Testis (tissue), 3 donors: ENCODE data around the gene A4GNT. TPM values are rescaled to one million over a fixed set of nuclear protein-coding genes. Genes with fewer than 3 reads are reported as not detected.

Source experiments
- DNase-seq: peaks from one replicate; pipeline ENCODE4 v3.0.0-alpha.2; 2019
- H3K27ac ChIP-seq, 2 donors: fragments of 200-600 bp; sonication (generic); one replicate each; pipeline ENCODE4 v1.5.1; 2019
- H3K27me3 ChIP-seq: fragments of 200-600 bp; sonication (generic); one replicate; pipeline ENCODE4 v1.5.1; 2019
- H3K36me3 ChIP-seq: fragments of 200-600 bp; sonication (generic); one replicate; pipeline ENCODE4 v1.5.1; 2017; ENCODE audit warnings: low read depth; ENCODE audit errors: missing control alignments
- H3K4me1 ChIP-seq: fragments of 200-600 bp; sonication (generic); one replicate; pipeline ENCODE4 v1.5.1; 2019
- H3K4me3 ChIP-seq, 2 donors: fragments of 200-600 bp; sonication (generic); one replicate each; pipeline ENCODE4 v1.5.1; 2017 to 2019
- H3K9me3 ChIP-seq: fragments of 200-600 bp; sonication (generic); one replicate; pipeline ENCODE4 v1.5.1; 2017
- CTCF ChIP-seq, 3 experiments: fragments of 450-650 bp in 2 of 3; fragments of 200-600 bp in 1 of 3; sonication (generic) in 1 of 3; IDR thresholded peaks; one replicate each; pipeline ENCODE4 v1.5.1; 2016 to 2019; ENCODE audit warnings: antibody characterized with exemption in 3 of 3, mild to moderate bottlenecking in 2 of 3, moderate library complexity in 1 of 3
- POLR2A ChIP-seq: fragments of 450-650 bp; IDR thresholded peaks from one replicate; pipeline ENCODE4 v1.6.1; 2017; ENCODE audit warnings: antibody characterized with exemption, mild to moderate bottlenecking, moderate library complexity
- WGBS, 2 donors: methylation state at CpG; one replicate each; pipeline ENCODE4 v1.1.5; 2018; 5-methylcytosine and 5-hydroxymethylcytosine counted together
- intact Hi-C: fragments of 100-400 bp; cut with DNase I; formaldehyde crosslinking; loops from one replicate; pipeline ENCODE4 v1.15.1; 2023; ENCODE audit warnings: low total_unique reads
- polyA plus RNA-seq: library from polyadenylated mRNA; stranded (reverse); fragments of 350-450 nt; fragmentation: Illumina TruSeq; extraction: RNeasy Lipid Tissue Mini Kit (QIAGEN cat#74804); gene quantifications from one replicate; pipeline ENCODE4 v1.2.3, GENCODE V29; 2014; ENCODE audit warnings: low read depth, low replicate concordance; ENCODE audit not compliant: insufficient read depth
- total RNA-seq, 2 donors: library from RNA; depleted of rRNA; stranded (reverse); fragments of >200 nt; gene quantifications; one replicate each; pipeline ENCODE4 v1.2.3, GENCODE V29; 2016

A4GNT gene
- total and polyA plus RNA-seq, 3 donors from 2014 or later = not detected

GRCh38 chr3:138124706-138125355 is 7.4 kb downstream of the A4GNT start:
- TF ChIP-seq CTCF (IDR thresholded peaks at IDR 0.05) = no peak
- no peak for TF ChIP-seq POLR2A
- no peak overlapping the region for H3K4me3 ChIP-seq
- intact Hi-C loops = no loop called here
- H3K27me3 ChIP-seq = no peaks in the 10 kb centered on the region
- H3K4me1 ChIP-seq = no peaks in the 10 kb centered on the region
- 78 to 85% methylated on average over 10 of the region's 10 CpGs for WGBS, 2 donors
- DNase-seq = no peak
- no peaks in the 10 kb centered on the region for H3K9me3 ChIP-seq
- H3K36me3 ChIP-seq = no peaks in the 10 kb centered on the region
- no peak overlapping the region for H3K27ac ChIP-seq

DNA sequence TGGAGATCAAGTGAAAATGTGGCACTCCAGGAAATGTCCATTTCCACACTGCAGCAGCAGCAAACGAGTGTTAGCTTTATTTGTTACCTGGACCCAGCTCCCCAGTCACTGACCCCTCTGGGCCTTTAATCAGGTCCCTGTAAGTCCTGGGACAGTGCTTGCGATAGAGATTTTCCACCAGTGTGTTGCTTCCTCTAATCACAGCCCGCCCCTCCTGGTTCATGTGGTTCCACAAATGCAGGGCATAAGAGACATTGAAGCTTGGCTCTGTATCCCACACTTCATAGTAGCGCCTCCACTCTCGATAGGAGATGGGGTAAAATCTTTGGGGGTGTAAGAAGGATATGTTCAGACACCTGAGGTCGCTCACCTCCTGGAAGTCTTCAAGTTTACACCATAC is 8.0 kb downstream of the A4GNT start:
- H3K4me3 ChIP-seq = no peak overlapping the region
- no peaks in the 10 kb centered on the region for H3K27me3 ChIP-seq
- no peak overlapping the region for H3K27ac ChIP-seq
- no peaks in the 10 kb centered on the region for H3K4me1 ChIP-seq
- no peak for DNase-seq
- 92 to 94% methylated on average over 6 of the region's 6 CpGs for WGBS, 2 donors
- no peaks in the 10 kb centered on the region for H3K36me3 ChIP-seq
- intact Hi-C loops = no loop called here
- no peaks in the 10 kb centered on the region for H3K9me3 ChIP-seq
- TF ChIP-seq CTCF (IDR thresholded peaks at IDR 0.05) (no peak), POLR2A (no peak)

DNA sequence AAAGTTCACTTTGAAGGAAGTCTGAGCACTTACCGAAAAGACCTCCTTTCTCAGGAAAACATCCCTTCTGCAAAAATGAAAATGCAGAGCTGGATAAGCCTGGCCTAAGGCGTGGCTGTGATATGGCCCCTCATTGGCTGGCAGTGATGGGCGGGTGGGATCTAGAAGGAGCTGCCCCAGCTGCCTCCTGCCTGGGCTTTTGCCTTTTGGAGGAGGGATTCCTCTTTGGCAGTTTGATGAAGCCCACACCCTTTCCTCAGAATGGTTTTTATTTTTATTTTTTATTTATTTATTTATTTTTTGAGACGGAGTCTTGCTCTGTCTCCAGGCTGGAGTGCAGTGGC is 12.8 kb downstream of the A4GNT start:
- WGBS, 2 donors = 60 to 68% methylated on average over 4 of the region's 4 CpGs
- intact Hi-C loops = loop anchor here (5.0 kb wide), 1 partner anchor 47 kb away; no protein-coding TSS in a partner anchor
- no peak for TF ChIP-seq POLR2A
- TF ChIP-seq CTCF (IDR thresholded peaks at IDR 0.05) = no peak
- Histone ChIP-seq H3K27ac (no peak overlapping the region), H3K4me3 (no peak overlapping the region), H3K4me1 (peaks cover 3% of the 10 kb centered on the region), H3K27me3 (no peaks in the 10 kb centered on the region), H3K36me3 (no peaks in the 10 kb centered on the region), H3K9me3 (no peaks in the 10 kb centered on the region)
- DNase-seq = no peak

DNA sequence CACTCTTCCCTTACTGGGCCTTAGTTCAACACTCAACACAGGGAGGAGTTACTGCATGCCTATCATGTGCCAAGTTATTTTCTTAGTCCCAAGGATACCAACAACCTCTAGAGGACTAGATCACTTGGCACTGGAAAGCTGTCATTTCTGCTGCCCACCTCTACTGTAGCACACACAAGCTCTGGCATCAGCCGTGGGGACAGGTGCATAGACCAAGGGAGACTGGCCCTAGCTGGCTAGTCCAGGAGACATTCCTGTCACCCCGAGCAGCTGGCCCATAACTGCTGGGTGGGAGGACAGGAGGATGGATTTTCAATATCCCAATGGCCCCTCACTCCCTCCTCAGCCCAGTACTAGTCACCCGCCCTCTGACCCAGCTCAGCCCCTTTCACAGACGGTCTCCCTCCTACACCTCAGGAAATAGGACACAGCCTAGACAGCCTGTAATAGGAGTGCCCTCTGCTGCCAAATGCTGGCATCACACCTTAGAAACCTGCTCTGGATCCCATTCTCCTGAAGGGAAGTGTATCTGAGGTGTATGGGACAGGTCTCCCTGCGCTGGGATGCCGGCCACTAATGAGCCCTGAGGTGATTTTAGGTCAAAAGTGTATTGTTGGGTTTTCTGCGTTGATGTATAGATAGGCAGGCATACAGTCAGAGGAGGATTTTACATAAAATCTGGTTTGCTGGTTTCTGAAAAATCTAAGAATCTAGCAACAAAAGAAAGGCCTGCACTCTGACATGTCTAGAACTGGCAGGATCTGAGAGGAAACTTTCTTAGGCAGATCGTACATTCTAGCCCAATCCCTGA is 13.4 kb downstream of the A4GNT start:
- Histone ChIP-seq H3K4me3 (no peak overlapping the region), H3K9me3 (no peaks in the 10 kb centered on the region), H3K27me3 (no peaks in the 10 kb centered on the region), H3K36me3 (no peaks in the 10 kb centered on the region), H3K27ac (no peak overlapping the region), H3K4me1 (peaks cover 3% of the 10 kb centered on the region)
- TF ChIP-seq POLR2A = no peak
- TF ChIP-seq CTCF (IDR thresholded peaks at IDR 0.05) = peak; percentile 30 to 72 (median 61)
- intact Hi-C loops = loop anchor here (5.0 kb wide), 1 partner anchor 47 kb away; no protein-coding TSS in a partner anchor
- peak; percentile 85 for DNase-seq
- 42 to 43% methylated on average over 7 to 8 of the region's 8 CpGs for WGBS, 2 donors
